DMS53 treated with DMSO at 0.1 percent for 48 hours (cell line): ENCODE data around the gene HRH3.

Experiments used
- DNase-seq: peaks from one replicate; lab custom pipeline; 2025; ENCODE audit not compliant: unreplicated experiment; lab: John Stamatoyannopoulos, UW

HRH3 gene

DNA sequence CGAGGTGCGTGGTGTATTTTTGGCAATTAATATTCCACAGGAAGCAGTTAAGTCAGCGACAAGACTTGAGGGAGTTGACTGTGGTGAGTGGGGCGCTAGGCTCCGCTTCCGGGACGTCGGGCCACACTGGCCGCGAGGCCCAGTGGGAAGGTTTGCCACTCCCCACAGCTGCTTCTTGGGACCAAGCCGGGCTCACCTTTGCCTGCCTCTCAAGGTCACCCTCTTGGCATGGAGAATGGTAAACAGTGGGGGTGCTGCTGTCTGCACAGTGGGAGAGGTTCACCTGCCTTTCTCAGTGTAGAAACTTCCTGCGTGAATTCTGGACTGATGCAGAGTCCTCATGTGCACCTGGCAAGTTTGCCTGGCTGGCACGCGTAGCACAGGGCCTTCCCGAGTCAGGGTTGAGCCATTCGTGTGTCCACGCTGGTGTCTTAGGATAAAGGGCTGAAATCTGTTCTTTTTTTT is 24.6 kb upstream of the HRH3 start:
- no peak for DNase-seq

DNA sequence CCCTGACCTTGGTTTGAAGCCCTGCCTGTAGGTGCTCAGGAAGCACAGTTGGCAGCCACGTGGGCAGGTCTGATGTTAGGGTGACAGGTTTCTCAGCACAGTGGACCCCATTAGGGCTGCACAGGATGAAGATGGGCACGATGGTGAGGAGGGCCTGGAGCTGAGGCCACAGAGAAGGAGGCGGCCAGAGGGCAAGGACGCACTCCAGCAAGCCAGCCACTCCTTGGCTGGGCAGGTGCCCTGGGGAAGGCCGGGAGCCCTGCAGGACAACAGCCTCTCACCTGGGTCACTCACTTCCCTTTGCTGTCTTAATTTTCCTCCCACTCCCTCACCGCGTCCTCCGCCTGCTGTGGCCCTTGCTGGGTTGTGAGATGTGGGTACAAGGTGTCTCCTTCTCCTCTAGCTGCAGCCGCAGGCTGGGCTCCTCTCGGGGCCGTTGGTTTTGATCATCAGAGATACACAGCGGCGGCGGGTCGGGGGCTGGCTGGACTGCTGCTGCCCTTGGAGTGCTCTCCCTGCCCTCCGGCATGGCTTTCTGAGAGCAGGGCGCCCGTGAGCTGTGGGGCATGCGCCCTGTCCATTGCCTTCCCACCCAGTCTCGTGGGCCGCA is 23.9 kb upstream of the HRH3 start:
- DNase-seq: no peak

DNA sequence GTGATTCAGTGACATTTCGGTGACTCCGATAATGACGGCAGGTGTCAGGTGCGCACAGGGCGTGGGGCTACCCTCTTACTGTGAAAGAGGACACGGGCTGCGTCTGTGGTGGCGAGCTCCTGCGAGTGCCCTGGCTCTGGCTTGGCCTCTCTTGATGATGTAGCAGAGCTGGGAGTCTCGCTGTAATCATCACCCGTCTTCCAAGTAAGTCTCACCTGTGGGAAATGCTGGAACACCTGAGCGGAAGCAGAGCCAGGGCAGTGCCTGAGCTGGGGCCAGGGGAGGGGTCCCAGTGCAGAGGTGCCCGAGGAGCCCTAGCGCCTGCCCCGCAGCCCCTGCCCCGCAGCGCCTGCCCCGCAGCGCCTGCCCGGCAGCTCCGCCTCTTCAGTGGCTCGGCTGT is 23.0 kb upstream of the HRH3 start:
- DNase-seq: no peak

DNA sequence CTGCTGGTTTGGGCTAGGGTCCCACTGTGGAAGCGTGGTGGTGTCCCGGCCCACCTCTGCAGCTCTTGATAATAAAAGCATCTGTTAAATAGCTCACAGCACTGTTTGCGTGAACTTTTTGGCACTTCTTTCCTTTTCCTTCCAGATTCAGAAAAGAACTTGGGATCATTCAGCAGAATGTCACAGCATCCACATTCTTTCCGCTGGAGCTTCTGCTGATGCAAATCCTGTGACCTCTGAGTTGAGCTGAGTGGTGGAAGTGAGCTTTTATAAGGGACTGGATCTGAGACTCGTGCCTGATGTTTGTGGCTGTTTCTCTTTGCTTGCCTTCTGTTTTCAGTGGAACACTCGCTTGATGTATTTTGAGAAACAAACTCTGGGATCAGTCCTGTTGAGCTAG is 22.1 kb upstream of the HRH3 start:
- DNase-seq: no peak

DNA sequence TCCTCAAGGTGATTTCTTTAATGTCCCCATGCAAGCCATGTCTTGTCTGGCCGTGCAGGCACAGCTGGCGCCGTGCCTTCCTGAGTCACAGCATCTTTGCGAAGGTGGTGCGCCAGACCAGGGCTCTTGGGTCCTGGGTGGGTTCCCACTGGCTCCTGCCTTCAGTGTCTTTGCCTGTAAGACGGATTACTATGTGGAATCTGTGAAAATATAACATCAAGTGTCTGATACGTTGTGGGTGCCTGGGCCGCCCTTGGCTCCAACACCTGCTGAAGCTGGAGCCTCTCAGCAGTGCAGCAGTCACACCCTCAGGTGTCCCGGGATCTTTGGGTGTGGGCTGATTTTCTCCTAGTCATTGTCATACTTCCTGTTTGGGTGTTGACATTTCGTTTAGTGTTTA is 21.4 kb upstream of the HRH3 start:
- DNase-seq: no peak

DNA sequence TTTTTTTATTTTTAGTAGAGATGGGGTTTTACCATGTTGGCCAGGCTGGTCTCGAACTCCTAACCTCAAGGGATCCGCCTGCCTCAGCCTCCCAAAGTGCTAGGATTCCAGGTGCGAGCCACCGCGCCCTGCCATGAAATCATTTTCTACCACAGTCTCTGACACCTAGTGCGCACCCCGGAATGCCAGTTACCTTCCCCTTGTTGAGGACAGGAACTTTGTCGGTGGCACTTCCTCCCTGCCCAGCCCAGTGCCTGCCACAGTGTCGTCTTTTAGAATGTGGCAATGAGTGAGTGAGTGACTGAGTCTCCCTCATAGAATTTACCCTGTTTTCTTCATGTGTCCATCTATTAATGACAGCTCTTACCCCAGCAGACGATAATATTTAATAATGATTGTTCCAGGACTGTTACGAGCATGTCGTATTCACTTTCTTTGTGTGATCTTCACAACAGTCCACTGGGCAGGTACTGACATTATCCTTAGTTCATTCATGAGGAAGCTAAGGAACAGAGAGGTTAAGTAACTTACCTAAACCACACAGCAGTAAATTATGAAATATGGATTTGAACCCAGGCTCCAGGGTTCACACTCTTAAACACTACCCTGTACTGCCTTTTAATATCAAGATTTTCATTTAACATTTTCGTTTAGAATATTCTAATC is 20.1 kb upstream of the HRH3 start:
- no peak for DNase-seq

DNA sequence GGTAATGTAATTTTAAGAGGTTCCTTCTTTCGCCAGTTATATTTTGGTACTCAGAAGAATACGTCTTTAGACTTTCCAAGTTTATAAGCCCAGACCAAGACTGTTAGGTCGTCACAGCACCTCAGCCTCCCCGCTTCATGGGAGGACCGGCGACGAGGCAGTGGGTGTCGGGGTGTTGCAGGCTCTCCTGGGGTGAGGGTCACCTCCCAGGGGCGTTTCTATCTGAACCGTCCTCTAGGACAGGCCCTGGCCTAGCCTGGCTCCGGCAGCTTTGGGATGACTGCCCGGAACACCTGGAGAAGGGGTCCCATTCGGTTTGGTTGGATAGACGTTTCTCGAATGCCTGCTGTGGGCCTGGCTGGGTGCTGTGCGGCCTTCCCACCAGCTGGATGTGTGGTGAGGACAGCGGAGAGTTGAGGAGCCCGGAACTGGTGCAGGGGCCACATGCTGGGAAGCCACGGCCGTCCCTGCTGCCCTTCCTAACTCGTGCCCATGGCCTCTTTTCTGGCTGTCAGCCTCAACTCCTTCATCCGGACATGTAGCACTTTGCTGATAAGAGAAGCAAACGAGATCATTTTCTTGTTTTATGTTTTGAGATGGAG is 19.3 kb upstream of the HRH3 start:
- DNase-seq: no peak

DNA sequence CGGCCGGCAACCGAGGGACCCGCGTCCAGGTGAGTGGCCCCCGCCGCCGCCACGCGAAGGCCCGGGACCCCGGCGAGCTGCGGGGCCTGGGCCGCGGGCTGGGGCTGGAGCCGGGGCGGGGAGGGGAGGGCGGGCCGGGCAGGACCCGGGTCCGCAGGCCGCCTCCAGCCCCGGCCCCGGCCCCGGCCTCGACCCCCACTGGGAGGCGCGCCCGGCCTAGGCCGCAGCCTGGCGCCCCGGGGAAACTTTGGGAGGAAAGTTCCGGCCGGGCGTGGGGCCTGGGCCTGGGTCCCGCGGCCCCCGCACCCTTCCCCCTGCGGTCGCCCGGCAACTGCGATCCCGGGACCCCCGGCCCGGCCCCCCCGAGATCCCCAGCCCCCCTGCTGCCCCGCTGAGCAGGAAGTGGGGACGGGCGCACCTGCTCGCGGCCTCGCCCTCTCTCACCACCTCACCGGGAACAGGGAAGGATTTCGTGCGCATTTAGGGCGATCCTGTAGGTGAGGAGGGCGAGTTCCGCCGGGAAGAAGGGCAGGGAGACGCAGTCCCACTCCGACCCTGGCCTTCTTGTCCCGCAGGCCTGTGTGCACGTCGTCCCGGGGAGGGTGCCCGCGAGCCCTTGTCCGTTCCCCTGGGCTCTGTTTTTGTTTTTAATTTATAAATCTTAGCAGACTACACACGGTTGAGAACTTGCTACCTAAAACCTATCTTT is 18.6 kb upstream of the HRH3 start:
- DNase-seq: peak; percentile 11

DNA sequence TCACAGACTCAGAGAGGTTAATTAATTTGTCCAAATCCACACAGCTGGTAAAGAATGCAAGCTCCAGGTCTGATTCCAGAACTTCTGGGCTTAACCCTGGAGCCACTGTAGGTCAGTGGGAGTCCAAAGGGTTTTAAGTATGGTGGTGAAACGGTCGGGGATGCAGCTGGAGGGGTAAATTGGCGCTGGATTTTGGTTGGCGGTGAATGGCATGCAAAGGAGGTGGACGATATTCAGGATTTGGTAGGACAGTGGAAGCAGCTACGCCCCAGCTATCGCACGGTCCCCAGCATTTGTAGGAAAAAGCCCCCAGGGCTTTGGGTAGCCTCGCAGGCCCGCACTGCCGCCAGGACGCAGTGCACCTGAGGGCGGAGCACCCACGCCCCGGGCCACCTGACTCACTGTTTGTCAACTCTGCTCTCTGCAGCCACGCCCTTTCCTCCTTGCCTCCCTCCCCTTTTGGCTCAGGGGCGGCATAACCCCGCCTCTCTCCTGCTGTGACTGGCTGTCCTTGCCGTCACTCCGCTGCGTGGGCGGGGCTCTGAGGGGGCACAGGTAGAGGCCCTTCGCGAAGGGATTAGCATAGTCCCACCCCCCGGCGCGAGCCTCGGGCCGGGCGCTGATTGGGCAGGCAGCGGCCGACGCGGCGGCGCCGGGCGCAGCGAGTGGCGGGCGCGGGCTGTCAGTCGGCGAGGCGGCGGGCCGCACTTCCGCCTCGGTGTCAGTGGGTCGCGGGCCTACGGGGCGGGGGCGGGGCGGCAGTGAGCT is 17.9 kb upstream of the HRH3 start, which contains the start of gene OSBPL2:
Gene OSBPL2 (plus strand): TSS at position 721 of the 768 bp plus-strand sequence. CDS start 17,664 bp downstream, outside the sequence.
- DNase-seq: peak; percentile 95

DNA sequence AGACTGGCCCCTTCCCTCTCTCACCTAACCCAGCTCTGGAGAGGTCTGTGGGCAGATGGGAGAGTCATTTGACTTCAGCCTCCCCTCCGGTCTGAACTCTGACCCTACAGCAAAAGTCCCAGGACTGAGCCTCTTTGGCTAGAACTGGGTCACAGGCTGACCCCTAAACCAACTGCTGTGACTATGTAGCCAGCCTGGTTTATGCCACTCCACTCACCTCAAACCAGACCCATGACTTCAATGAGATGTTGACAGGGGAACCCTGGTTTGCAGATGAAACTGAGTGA is 17.4 kb upstream of the HRH3 start:
- no peak for DNase-seq

DNA sequence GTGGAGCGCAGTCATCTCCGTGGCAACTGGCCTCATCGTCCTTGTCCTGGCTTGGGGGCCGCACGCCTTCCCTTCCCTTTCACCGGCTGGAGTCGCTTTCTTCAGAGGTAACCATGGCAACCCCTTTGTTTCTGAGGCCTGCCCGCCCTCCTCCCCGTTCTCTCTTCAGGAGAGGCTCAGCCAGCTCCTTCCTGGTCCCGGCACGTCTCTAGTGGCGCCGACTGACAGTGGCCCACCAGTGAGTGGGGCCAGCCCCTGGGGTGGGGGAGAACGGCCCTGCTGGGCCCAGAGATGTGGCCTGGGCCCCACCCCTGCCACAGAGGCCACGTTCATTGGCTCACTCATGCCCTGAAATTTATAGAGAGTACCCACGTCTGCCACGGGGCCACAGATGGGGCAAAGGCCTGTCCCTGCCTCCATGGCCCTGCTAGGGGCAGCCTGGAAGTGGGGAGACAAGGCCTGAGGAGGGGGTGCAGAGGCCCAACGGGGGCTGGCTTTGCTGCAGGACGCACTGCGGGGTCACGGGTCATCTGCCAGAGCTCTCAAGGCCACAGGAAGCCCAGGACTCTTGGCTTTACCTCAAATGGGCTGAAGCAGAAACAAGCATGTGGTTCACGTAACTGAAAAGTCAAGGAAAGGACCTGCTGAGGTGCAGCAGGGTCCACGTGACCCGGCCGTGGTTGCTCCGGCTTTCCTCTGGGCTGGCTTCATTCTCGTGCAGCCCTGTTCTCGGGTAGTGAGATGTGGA is 16.9 kb upstream of the HRH3 start:
- DNase-seq: no peak

DNA sequence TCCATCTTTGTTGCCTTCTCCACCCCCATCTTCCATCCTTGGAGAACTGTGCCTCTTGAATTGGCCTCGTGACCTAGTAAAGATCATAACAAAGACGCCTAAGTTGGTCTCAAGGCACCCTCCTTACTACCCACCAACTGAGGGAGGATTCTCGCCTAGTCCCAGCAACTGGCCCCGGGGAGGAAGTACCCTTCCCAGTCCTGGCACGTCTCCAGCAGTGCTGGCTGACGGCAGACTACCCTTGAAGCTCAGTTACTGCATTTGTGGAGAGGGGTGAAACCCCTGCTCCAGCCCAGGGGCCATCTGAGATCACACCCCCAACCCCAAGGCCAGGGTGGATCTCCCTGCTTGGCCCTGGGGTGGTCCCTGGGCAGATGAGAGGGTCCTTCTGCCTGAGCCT is 16.1 kb upstream of the HRH3 start:
- DNase-seq: no peak

DNA sequence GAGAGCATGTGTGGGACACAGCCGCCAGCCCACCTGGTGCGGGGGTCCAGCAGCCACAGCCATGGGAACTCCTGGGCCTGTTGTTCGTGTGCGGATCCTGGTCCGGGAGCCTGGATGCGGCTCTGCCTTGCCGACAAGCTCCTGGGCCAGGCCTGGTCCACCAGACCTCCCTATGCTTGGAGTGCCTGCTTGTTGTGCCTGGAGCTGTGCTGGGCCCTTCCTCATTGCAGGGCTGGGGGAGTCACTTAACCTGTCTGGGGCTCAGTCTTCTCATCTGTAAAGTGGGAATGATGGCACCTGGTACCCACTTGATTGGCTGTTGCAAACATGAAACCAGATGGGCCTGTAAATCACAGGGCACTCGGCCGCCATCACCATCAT is 15.7 kb upstream of the HRH3 start:
- no peak for DNase-seq

DNA sequence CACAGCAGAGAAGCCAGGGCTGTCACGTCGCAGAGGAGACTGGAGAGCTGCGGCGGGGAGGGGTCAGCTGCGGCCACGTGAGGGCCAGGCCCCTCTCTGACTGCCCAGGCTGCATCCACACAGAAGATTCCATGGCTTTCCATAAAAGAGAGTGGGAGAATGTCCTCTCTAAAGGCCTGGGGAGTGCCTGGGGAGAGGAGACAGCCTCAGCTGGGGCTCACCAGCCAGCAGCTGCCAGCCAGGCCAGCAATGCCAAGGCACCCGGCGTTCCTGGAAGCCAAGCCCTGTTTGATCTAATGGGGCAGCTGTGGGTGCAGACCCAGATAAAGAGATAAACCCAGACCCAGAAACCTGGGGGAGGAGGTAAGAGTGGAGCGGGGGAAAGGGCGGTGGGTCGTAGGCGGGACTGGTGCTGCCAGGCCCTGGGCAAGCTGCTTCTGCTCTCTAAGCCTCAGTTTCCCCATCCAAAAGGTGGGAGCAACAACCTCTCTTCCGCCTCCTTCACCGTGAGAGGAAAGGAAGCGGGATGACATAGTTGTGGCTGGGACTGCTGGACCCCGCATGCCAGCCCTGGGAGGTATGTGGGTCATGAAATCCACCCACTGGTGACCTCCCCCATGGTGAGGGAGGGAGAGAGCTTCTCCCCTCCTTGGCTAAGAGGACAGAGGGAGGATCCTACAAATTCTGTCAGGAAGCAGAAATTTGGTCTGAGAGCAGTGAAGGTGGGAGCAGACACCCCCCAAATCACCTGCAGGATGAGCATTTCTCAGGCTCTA is 15.1 kb upstream of the HRH3 start:
- DNase-seq: no peak

DNA sequence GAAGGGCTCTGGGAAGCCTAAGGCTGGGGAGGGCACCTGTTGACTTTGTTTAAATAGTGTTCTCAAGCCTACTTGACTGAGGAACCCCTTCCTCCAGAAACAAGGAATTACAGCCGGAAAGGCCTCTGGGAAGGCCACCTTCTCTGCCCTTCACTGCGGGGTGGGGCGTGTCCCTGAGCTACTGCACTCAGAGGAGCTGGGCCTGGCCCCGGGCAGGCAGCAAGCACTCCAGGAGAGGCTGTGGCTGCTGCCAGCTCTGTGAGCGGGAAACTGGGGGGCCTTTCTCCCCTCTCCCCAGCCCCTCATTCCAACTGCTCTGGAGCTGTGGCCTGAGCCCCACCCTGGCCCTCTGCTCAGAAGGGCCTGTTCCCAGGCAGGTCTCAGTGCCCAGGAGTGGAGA is 14.3 kb upstream of the HRH3 start:
- DNase-seq: no peak

DNA sequence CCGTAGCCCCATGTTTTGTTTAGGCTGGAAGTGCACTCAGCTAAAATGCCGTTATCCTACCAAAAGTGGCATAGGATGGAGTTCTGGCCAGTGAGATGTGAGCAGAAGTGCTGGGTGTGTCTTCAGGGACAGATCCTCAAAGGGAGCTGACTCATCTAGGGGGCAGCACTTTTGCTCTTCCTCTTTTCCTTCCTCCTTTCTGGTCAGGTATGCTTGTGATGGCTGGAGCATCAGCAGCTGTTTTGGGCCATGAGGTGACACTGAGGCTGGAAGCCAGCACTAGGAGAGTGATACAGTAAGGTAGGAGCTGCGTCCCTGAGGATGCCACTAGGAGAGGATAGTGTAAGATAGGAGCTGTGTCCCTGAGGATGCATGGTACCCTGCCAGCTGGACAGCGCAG is 13.6 kb upstream of the HRH3 start:
- DNase-seq: no peak

DNA sequence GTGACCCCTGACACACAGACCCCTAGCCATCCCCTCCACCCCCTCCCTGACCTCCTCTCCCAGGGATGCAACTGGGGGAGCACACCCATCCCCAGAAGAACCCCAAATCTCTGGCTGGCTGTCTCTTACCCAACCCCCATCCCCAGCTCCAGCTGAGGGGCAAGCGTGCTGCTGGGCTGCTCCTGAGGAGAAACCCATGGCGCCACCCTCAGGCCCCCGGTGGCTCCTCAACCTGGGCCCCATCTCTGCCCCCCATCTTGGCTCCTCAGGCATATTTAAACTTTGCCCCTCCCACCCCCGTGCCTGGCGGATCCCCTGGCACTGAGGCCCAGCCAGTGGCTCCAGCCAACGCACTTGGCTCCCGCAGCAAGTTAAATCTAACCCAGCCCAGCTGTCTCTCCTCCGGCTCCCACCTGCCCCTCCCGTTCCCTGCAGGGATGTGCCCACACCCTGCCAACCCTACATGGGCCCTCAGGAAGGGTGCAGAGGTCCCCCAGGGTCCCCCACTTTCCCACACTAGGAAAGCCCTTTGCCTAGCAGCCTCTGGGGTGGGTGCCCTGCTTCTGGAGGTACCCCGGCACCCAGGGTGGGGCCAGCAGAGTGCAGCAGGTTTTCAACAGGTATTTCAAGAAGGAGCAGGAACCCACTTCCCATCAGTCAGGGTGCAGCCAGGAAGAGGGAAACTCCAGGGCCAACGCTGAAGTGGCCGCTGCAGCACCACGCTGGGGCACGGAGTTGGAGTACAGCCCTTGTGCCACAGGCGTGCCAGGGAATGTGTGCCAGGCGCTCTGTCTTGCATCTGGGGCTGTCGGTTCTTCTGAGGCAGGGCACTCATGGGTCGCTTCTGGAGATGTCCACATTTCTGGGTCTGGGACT is 12.9 kb upstream of the HRH3 start:
- no peak for DNase-seq

DNA sequence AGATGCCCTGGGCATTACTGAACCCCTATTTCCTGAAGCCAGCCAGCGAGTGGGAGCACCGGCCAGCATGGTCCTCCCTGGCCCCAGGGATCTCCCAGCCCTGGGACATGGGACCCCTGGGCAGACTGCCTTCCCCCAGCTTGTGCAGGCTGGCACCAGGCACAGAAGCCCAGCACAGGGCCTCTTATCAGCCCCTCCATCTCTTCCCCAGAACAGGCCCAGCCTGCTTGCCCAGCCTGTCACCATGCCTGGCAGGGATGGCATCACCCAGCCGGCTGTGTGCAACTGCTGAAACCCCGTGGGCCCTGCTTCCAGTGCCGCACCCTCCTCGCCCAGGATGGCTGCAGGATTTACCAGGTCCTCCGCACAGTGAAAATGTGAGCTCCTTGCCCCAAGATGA is 12.1 kb upstream of the HRH3 start:
- DNase-seq: no peak

DNA sequence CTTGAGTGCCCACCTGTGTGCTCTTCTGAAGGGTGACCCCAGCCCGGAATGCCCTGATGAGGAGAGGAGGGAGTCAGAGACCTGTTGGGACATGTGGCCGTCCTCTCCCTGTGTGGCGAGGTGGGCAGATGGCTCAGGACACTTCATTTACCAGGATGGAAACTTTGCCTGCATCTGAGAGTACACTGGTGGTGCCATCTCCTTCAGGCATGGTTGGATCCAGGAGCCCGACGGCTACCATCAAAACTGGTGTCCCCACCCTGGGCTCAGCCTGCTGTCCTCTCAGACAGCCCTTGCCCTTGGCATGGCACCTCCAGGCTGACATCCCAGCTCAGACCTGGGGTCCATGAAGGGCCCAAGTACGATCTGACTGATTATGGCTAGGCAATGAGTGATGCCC is 11.2 kb upstream of the HRH3 start:
- DNase-seq: no peak
